Uterus (tissue), 4 donors: ENCODE results near the gene APOBEC4. TPM values are rescaled to one million over a fixed set of nuclear protein-coding genes. Genes with fewer than 3 reads are reported as not detected.
A peak's percentile ranks its signal among the peaks of the same experiment; 100 is the strongest.

ENCODE experiments used
- DNase-seq, 2 donors: peaks; one replicate each; pipeline ENCODE4 v3.0.0-alpha.2; 2019 to 2020
- H3K27ac ChIP-seq, 2 donors: fragments of 200-600 bp; sonication (generic); 1 replicate in 1 of 2; 2 replicates in 1 of 2; pipeline ENCODE4 v1.5.1; 2016 to 2018
- H3K27me3 ChIP-seq, 2 donors: fragments of 200-600 bp; sonication (generic); one replicate each; pipeline ENCODE4 v1.5.1; 2018 to 2019; ENCODE audit warnings: control low read depth in 1 of 2
- H3K36me3 ChIP-seq, 2 donors: fragments of 200-600 bp; sonication (generic); one replicate each; pipeline ENCODE4 v1.5.1; 2019; ENCODE audit warnings: control low read depth in 1 of 2
- H3K4me1 ChIP-seq, 2 donors: fragments of 200-600 bp; sonication (generic); one replicate each; pipeline ENCODE4 v1.5.1; 2018 to 2019; ENCODE audit warnings: control low read depth in 1 of 2
- H3K4me3 ChIP-seq, 2 donors: fragments of 200-600 bp; sonication (generic); 1 replicate in 1 of 2; 2 replicates in 1 of 2; pipeline ENCODE4 v1.5.1; 2018 to 2019; ENCODE audit warnings: mild to moderate bottlenecking in 1 of 2
- H3K9me3 ChIP-seq, 2 donors: fragments of 200-600 bp; sonication (generic); one replicate each; pipeline ENCODE4 v1.5.1; 2019; ENCODE audit warnings: control low read depth in 1 of 2
- CTCF ChIP-seq, 4 experiments: fragments of 200-600 bp in 2 of 4; fragments of 450-650 bp in 2 of 4; sonication (generic) in 2 of 4; IDR thresholded peaks; one replicate each; pipeline ENCODE4 v1.5.1; 2016 to 2019; ENCODE audit warnings: antibody characterized with exemption in 4 of 4, mild to moderate bottlenecking in 2 of 4, moderate library complexity in 1 of 4
- POLR2A ChIP-seq, 2 donors: fragments of 450-650 bp; IDR thresholded peaks; one replicate each; pipeline ENCODE4 v1.6.1; 2016; ENCODE audit warnings: antibody characterized with exemption in 2 of 2, mild to moderate bottlenecking in 1 of 2, moderate library complexity in 1 of 2
- intact Hi-C: fragments of 100-400 bp; cut with DNase I; formaldehyde crosslinking; loops from one replicate; pipeline ENCODE4 v1.15.1; 2023; ENCODE audit warnings: low total_unique reads
- total RNA-seq, 4 donors: library from RNA; depleted of rRNA in 3 of 4; stranded (reverse); fragments of >200 nt in 3 of 4; gene quantifications; one replicate each; pipeline versions ENCODE4 v1.1.0 to v1.2.4, GENCODE V29; 2014 to 2023
- donor health status: DM: yes; HTN: yes; CAD: no.

APOBEC4 gene
- total RNA-seq, 4 donors from 2014 or later, result 0.40 to 0.76 TPM; not detected in 2

- H3K27me3 ChIP-seq, result no peaks in the 10 kb centered on the region
- intact Hi-C loops, result no loop called here
- H3K4me1 ChIP-seq, result no peaks in the 10 kb centered on the region
- peak overlapping the region; percentile 40 to 53 for H3K27ac ChIP-seq
- no peak overlapping the region for H3K4me3 ChIP-seq
- H3K36me3 ChIP-seq, result no peaks in the 10 kb centered on the region
- no peak for DNase-seq
- no peak for TF ChIP-seq CTCF (IDR thresholded peaks at IDR 0.05)
- no peak for TF ChIP-seq POLR2A (IDR thresholded peaks at IDR 0.05)
- H3K9me3 ChIP-seq, result no peaks in the 10 kb centered on the region
Measured at GRCh38 chr1:183598386-183598785, 54.7 kb downstream of the APOBEC4 start.

GRCh38 chr1:183597656-183598347 is 55.3 kb downstream of the APOBEC4 start:
- no peak for TF ChIP-seq CTCF (IDR thresholded peaks at IDR 0.05)
- no peak for TF ChIP-seq POLR2A (IDR thresholded peaks at IDR 0.05)
- Histone ChIP-seq H3K4me1 (no peaks in the 10 kb centered on the region), H3K27ac (peak overlapping the region; percentile 40 to 53), H3K36me3 (no peaks in the 10 kb centered on the region), H3K27me3 (no peaks in the 10 kb centered on the region), H3K4me3 (no peak overlapping the region), H3K9me3 (no peaks in the 10 kb centered on the region)
- peak in 1 of 2 donors; percentile 32 for DNase-seq
- intact Hi-C loops, result no loop called here

GRCh38 chr1:183596500-183596899 is 56.6 kb downstream of the APOBEC4 start:
- intact Hi-C loops, result no loop called here
- DNase-seq, result no peak
- TF ChIP-seq POLR2A (IDR thresholded peaks at IDR 0.05) (no peak), CTCF (IDR thresholded peaks at IDR 0.05) (no peak)
- Histone ChIP-seq H3K27ac (no peak overlapping the region), H3K4me3 (no peak overlapping the region), H3K36me3 (no peaks in the 10 kb centered on the region), H3K27me3 (no peaks in the 10 kb centered on the region), H3K9me3 (no peaks in the 10 kb centered on the region), H3K4me1 (no peaks in the 10 kb centered on the region)

Other genes with a start within 250 kb of the APOBEC4 start
- gene NMNAT2, start 234.9 kb downstream of the APOBEC4 start, total RNA-seq, result 1 to 10 TPM in 2 of 4 donors, under 1 TPM in 1, not detected in 1; 0.85 to 2.8 (median 1.5) TPM
- 10 to 100 TPM in 3 of 4 donors, 1 to 10 TPM in 1; 9.1 to 63.1 (median 37.0) TPM for gene SMG7, start 180.8 kb downstream of the APOBEC4 start, total RNA-seq
- 1 to 10 TPM in 3 of 4 donors, under 1 TPM in 1; 0.51 to 9.7 (median 3.0) TPM for gene NCF2, start 62.9 kb downstream of the APOBEC4 start, total RNA-seq
- gene ARPC5, start 17.5 kb downstream of the APOBEC4 start, total RNA-seq, result 100 to 1,000 TPM in 3 of 4 donors, 10 to 100 TPM in 1; 73.0 to 234 (median 170) TPM
- gene RGL1, start 151.8 kb upstream of the APOBEC4 start, total RNA-seq, result 10 to 100 TPM in 2 of 4 donors, 1 to 10 TPM in 2; 6.9 to 92.9 (median 16.3) TPM